Cerebellar nuclear complex (tissue), 1 donor: ENCODE results near the gene ANO1.

Source experiments
- DNase-seq, 2 experiments: peaks; one replicate each; lab custom pipeline; 2025; lab: John Stamatoyannopoulos, UW

The ANO1 gene

GRCh38 chr11:70138403-70138802, 60.3 kb downstream of the ANO1 start:
- no peak for DNase-seq

GRCh38 chr11:70139785-70140410, 61.8 kb downstream of the ANO1 start:
- DNase-seq: no peak

- no peak for DNase-seq
These were observed 62.8 kb downstream of the ANO1 start for GRCh38 chr11:70140711-70141485.

GRCh38 chr11:70141486-70142220, 63.5 kb downstream of the ANO1 start:
- DNase-seq: no peak

GRCh38 chr11:70142221-70142875, 64.2 kb downstream of the ANO1 start:
- DNase-seq: no peak

GRCh38 chr11:70144262-70144661, 66.1 kb downstream of the ANO1 start:
- DNase-seq: no peak

GRCh38 chr11:70145071-70145470, 67.0 kb downstream of the ANO1 start:
- no peak for DNase-seq

GRCh38 chr11:70145841-70146240, 67.7 kb downstream of the ANO1 start:
- no peak for DNase-seq

GRCh38 chr11:70146299-70146698, 68.2 kb downstream of the ANO1 start:
- no peak for DNase-seq

- no peak for DNase-seq
These were observed 68.9 kb downstream of the ANO1 start for GRCh38 chr11:70146895-70147520.

- DNase-seq: no peak
These were observed 69.6 kb downstream of the ANO1 start for GRCh38 chr11:70147668-70148067.

GRCh38 chr11:70151671-70152070, 73.6 kb downstream of the ANO1 start:
- DNase-seq: no peak

- DNase-seq: no peak
These were observed 75.1 kb downstream of the ANO1 start for GRCh38 chr11:70153133-70153727.

GRCh38 chr11:70155386-70155785, 77.3 kb downstream of the ANO1 start:
- DNase-seq: no peak

- DNase-seq: no peak
These were observed 78.3 kb downstream of the ANO1 start for GRCh38 chr11:70156291-70157037.

GRCh38 chr11:70158201-70158600, 80.1 kb downstream of the ANO1 start:
- no peak for DNase-seq

- no peak for DNase-seq
These were observed 80.8 kb downstream of the ANO1 start for GRCh38 chr11:70158757-70159389.

GRCh38 chr11:70159627-70160570, 81.8 kb downstream of the ANO1 start:
- no peak for DNase-seq

GRCh38 chr11:70161043-70161625, 83.0 kb downstream of the ANO1 start:
- DNase-seq: no peak
